Measurements from ENCODE around the gene HSD17B3.

DNA sequence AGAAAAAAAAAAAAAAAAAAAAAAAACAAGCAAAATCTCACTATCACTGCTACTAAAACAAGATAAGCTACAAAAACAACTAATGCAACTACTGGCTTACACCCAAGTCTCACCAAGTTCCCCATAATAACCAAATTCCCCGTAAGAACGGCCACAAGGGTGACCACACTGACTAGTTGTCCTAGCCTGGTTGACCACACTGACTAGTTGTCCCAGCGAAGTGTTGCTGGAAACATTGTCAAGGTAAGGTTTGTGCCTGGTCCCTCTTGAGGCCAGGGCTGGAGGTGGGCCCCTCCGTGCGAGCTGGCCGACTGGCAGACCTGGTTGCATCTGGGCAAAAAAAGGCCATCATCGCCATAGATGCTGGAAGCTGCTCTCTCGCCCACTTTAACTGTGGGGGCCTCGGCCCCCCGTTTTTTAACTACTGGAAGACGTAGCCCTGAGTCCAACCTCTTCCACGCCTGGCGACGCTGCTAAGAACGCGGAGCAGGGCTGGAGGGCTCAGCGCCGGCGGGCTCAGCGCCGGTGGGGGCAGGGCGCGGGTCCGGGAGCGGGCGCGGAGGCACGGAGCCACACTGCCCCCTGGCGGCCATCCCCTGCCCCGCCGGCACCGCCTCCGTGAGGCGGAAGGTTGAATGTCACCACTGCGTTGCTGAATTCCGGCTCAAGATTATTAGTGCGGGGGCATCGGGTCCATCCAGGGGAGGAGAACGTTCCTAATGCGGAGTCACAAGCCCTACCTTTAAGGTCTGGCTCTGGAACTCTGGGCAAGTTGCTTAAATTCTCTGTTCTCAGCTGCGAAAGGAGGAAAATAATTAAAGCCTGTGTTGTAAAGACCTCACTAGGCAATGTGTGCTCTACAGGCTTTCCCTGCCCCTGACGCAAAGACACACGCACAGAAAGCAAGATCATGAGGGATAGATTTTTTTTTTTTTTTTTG lies 84.0 kb downstream of the HSD17B3 start:
- TF ChIP-seq, protein P1, sequence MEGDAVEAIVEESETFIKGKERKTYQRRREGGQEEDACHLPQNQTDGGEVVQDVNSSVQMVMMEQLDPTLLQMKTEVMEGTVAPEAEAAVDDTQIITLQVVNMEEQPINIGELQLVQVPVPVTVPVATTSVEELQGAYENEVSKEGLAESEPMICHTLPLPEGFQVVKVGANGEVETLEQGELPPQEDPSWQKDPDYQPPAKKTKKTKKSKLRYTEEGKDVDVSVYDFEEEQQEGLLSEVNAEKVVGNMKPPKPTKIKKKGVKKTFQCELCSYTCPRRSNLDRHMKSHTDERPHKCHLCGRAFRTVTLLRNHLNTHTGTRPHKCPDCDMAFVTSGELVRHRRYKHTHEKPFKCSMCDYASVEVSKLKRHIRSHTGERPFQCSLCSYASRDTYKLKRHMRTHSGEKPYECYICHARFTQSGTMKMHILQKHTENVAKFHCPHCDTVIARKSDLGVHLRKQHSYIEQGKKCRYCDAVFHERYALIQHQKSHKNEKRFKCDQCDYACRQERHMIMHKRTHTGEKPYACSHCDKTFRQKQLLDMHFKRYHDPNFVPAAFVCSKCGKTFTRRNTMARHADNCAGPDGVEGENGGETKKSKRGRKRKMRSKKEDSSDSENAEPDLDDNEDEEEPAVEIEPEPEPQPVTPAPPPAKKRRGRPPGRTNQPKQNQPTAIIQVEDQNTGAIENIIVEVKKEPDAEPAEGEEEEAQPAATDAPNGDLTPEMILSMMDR (IDR thresholded peaks at IDR 0.05): peak; percentile 96
- no peak for TF ChIP-seq EZH2phosphoT487 (IDR thresholded peaks at IDR 0.05)
- no peak for TF ChIP-seq EZH2 (IDR thresholded peaks at IDR 0.05)
